Hematopoietic multipotent progenitor cell (in vitro differentiated cells): ENCODE results near the gene RIBC2. TPM values are rescaled to one million over a fixed set of nuclear protein-coding genes. Genes with fewer than 3 reads are reported as not detected.
"Not testable (repeated sequence)": the region's sequence is repeated elsewhere in the genome, so short reads cannot be mapped to it uniquely, and the experiment has no call there.

Source experiments
- DNase-seq, 3 donors: peaks; one replicate each; pipeline ENCODE4 v3.0.0-alpha.2; 2011 to 2015; ENCODE audit warnings: low read depth in 2 of 3, low spot score in 2 of 3
- total RNA-seq: library from RNA; depleted of rRNA; stranded (reverse); fragments of >200 nt; gene quantifications from one replicate; pipeline ENCODE4 v1.2.3, GENCODE V29; 2012

The RIBC2 gene
- total RNA-seq, 1 donor: 0.54 TPM

DNA sequence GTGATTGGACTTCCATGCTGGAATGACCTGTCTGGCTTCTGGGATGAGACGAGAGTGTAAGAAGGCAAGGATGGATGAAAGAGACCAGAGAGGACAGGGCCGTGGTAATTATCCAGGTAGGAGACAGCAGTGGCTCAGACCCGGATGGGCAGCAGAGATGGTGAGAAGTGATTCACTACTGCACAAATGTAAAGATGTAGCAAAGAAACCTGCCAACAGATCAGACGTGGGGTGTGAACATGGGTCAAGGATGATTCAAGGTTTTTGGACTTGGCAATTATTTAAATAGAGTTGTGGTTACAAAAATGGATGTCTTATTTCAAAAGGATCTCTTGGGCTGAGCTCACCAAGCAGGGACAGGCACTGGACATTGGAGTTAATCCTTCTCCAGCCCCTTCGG, 32.7 kb downstream of the RIBC2 start:
- DNase-seq: no peak

GRCh38 chr22:45447596-45447995, 34.1 kb downstream of the RIBC2 start:
- not testable (repeated sequence) for DNase-seq

- no peak for DNase-seq
Measured at GRCh38 chr22:45448431-45448830, 34.9 kb downstream of the RIBC2 start.

GRCh38 chr22:45449442-45449841, 35.9 kb downstream of the RIBC2 start:
- DNase-seq: not testable (repeated sequence)

- DNase-seq: no peak
Measured at GRCh38 chr22:45450101-45450785, 36.8 kb downstream of the RIBC2 start.

DNA sequence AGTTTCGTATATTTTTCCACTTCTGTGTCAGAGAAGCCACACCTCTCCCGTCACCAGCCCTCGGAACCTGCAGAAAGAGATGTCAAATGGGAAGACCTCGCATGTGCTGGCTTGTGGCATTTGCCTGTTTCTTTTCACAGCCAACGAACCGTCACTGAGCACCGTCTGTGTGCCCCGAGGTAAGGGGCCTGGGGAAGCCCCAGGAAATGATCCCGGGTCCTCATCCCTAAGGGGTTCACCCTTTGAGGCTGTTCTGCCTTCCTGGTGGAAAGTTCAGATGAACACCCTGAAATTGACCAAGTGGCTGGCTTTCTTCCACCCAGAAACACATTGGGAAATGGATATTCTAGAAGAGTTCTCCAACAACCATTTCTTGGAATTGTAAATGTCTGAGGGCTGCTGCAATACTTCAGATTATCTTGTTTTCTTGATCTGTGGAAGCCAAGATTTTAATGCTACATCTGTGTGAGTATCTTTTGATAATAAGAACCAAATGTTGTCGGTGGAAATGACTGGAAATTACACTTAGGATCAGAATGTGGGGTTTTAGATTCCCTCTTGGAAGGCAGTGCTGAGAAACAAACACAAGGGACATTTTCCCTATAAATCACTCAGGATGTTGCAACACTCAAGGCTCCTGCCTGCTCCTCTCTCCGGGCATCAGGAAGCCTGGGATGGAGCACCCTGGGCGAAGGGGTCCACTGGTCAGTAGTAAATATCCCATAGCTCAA, 37.6 kb downstream of the RIBC2 start:
- DNase-seq: no peak

GRCh38 chr22:45451972-45452371, 38.5 kb downstream of the RIBC2 start:
- DNase-seq: no peak

DNA sequence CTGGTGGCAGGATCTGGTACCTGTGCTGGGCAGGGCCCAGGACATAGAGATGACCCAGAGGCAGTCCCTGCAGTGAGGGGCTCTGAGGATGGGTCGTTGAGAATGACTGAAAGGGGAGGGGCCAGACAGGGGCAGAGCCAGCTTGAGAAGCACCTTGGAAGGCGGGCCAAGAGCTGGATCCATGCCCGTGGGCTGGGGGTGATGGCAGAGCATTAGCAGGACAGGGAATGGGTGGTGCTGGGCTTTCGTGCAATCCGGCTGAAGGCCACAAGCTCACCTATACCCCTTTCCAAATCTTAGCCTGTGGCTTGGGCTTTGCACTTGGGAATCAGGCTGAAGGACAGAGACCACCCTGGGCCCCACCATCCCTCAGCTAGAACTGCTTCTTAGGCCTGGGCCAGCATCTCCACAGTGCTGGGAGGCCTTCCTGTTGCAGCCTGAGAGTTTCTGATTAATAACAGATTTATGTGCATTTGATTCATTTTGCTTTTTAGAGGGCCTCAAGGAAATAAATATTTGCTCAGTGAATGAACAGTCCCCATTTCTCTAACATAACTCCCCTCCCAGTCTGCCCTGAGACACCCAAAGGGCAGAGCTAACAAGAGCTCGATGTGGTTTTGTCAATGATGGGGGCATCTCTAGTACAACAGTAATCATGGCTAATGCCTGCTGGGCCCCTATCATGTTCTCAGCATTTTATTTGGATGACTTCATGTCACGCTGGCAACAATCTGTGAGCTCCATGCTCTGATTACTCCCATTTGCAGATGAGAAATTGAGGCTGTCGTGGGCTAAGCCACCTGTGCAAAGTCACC, 39.3 kb downstream of the RIBC2 start:
- DNase-seq: no peak

GRCh38 chr22:45453764-45454163, 40.3 kb downstream of the RIBC2 start:
- no peak for DNase-seq

DNA sequence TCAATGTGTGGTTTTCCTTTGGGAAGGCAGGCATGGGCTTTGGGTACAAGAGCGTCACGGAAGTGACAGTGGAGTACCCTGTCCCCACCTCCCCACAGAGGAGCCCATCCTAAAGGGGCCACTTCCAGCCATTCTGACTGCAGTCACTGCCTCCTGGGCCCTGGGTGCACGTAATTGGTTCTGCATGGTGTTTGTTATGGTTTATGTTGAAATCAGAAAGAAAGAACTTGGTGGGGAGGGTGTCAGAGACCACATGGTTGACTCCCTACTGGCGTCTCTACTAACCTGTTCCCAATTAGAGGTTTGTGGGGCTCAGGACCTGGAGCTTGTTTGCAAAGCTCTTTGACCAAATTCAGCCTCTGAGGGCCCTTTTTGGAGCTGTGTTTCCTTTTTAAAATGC, 40.8 kb downstream of the RIBC2 start:
- DNase-seq: no peak

GRCh38 chr22:45455212-45455611, 41.7 kb downstream of the RIBC2 start:
- no peak for DNase-seq

DNA sequence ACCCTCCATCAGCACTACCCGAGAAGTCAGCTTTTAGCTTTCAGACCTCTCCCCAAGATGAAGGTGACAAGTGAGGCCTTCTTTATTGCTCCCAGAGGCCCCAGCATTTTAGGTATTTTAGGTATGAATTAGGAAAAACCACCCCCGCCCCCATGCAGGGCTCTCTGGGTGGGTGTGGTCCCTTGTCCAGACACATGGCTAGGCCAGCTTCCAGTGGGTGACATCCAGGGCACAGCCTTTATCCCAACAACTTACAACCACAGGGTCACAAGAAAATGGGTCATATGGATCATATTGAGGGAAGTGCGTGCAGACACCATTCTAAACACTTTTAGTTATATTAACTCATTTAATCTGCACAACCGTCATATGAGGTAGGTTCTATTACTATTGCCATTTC, 42.1 kb downstream of the RIBC2 start:
- no peak for DNase-seq

GRCh38 chr22:45456811-45457210, 43.3 kb downstream of the RIBC2 start:
- DNase-seq: no peak

- DNase-seq: no peak
Measured at GRCh38 chr22:45458532-45458931, 45.0 kb downstream of the RIBC2 start.

- DNase-seq: no peak
Measured at GRCh38 chr22:45459235-45459634, 45.7 kb downstream of the RIBC2 start.

- no peak for DNase-seq
Measured at GRCh38 chr22:45460288-45461109, 47.0 kb downstream of the RIBC2 start.

DNA sequence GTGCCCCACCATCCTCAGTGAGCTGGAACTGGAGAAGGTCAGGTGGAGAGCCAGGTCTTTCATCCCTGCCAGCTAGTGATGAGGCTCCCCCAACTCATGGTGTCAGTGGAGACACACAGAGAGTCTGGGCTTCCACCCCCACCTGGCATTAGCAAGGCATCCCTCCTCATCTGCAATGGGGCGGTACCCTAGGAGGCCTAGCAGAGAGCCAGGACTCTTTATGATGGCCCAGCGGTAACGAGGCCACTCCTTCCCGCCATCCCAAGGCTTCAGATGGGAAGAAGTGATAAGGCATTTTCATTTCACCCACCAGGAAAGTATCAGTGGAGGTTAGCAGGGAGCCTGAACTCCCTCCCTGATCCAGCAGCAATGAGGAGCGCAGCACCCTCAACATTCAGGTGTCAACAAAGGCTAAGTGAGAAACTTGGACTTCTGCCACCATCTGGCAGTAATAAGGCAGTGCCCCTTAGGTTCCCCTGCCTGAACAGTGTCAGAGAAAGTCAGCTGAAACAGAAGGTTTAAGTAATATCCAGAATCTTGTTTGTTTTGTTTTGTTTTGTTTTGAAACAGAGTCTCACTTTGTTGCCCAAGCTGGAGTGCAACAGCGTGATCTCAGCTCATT, 48.7 kb downstream of the RIBC2 start:
- DNase-seq: peak in 2 of 3 donors; percentile 15 to 40

GRCh38 chr22:45463691-45464090, 50.2 kb downstream of the RIBC2 start:
- DNase-seq: not testable (repeated sequence)

- DNase-seq: no peak
Measured at GRCh38 chr22:45465633-45466032, 52.1 kb downstream of the RIBC2 start.

DNA sequence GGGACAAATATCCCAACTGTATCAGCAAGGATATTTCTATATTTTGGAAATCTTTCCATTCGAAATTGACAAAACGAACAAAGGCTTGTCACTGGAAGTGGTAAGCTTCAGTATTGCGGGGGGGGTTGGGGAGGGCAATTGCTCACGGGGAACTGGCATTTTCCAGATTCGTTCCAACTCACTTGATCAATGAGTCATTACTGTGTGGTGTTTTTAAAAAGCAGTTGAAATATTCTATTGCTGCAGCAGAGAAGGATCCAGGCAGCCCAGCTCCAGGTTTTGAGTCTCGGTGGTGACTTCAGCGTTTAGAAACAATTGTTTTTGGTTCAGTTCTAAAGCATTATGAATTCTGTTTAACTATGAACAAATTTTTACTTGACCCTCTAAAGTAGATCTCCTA, 55.4 kb downstream of the RIBC2 start:
- no peak for DNase-seq
